Naive B cell (primary cell): Measurements from ENCODE around the gene LRRC46. TPM values are rescaled to one million over a fixed set of nuclear protein-coding genes. Genes with fewer than 3 reads are reported as not detected.
A peak's percentile ranks its signal among the peaks of the same experiment; 100 is the strongest.

Source experiments
- ATAC-seq, 2 donors: fragments of 150-1000 bp; cut with Tn5 transposase; 2 replicates each; pipeline ENCODE4 v1.10.0; 2021; ENCODE audit warnings: low read depth in 2 of 2, mild to moderate bottlenecking in 2 of 2, moderate library complexity in 2 of 2
- DNase-seq: peaks from one replicate; pipeline ENCODE4 v3.0.0; 2022
- H3K27ac Mint-ChIP-seq, 6 donors: one replicate each; pipeline ENCODE4 v1.8.0; 2020 to 2022; ENCODE audit warnings: mild to moderate bottlenecking in 6 of 6, mixed read lengths in 6 of 6, moderate library complexity in 5 of 6, inconsistent platforms in 2 of 6
- H3K27me3 Mint-ChIP-seq, 3 donors: one replicate each; pipeline ENCODE4 v1.8.0; 2021 to 2022; ENCODE audit warnings: mixed read lengths in 3 of 3, mild to moderate bottlenecking in 1 of 3
- H3K36me3 Mint-ChIP-seq, 2 donors: one replicate each; pipeline ENCODE4 v1.8.0; 2020 to 2022; ENCODE audit warnings: mixed read lengths in 2 of 2, inconsistent platforms in 1 of 2, mild to moderate bottlenecking in 1 of 2
- H3K4me1 Mint-ChIP-seq, 3 donors: one replicate each; pipeline ENCODE4 v1.8.0; 2020 to 2022; ENCODE audit warnings: mixed read lengths in 3 of 3, inconsistent platforms in 1 of 3, mild to moderate bottlenecking in 1 of 3, moderate library complexity in 1 of 3
- H3K4me3 Mint-ChIP-seq, 8 donors: one replicate each; pipeline ENCODE4 v1.8.0; 2020 to 2022; ENCODE audit warnings: mild to moderate bottlenecking in 8 of 8, mixed read lengths in 8 of 8, moderate library complexity in 8 of 8, inconsistent platforms in 2 of 8
- H3K9me3 Mint-ChIP-seq, 7 donors: one replicate each; pipeline ENCODE4 v1.8.0; 2020 to 2022; ENCODE audit warnings: mixed read lengths in 7 of 7, mild to moderate bottlenecking in 5 of 7, inconsistent platforms in 2 of 7, moderate library complexity in 1 of 7
- polyA plus RNA-seq, 6 donors: library from polyadenylated mRNA; unstranded; fragments of 300-500 nt; fragmentation: Illumina TruSeq; gene quantifications; one replicate each; pipeline ENCODE4 v1.2.3, GENCODE V29; 2021; ENCODE audit warnings: low read depth in 6 of 6

The LRRC46 gene
- polyA plus RNA-seq, 6 donors from 2014 or later = 0.39 to 2.3 (median 1.0) TPM; not detected in 1

- Mint-ChIP-seq H3K4me3 (peak overlapping the region in 3 of 8 donors; percentile 39 to 97 (median 91)), H3K9me3 (no peaks in the 10 kb centered on the region), H3K4me1 (peaks cover 23 to 33% (median 28%) of the 10 kb centered on the region in 3 donors), H3K36me3 (peaks cover 2 to 19% of the 10 kb centered on the region in 2 donors), H3K27me3 (no peaks in the 10 kb centered on the region), H3K27ac (peak overlapping the region in 1 of 6 donors; percentile 6)
- no peak for ATAC-seq
- no peak for DNase-seq
These were observed 8.7 kb upstream of the LRRC46 start for GRCh38 chr17:47822785-47823184.

GRCh38 chr17:47823519-47823918, 8.0 kb upstream of the LRRC46 start:
- peaks cover 0 to 21% of the 10 kb centered on the region in 2 donors for H3K36me3 Mint-ChIP-seq
- peak overlapping the region in 1 of 6 donors; percentile 76 for H3K27ac Mint-ChIP-seq
- peak overlapping the region in 4 of 8 donors; percentile 29 to 74 (median 50) for H3K4me3 Mint-ChIP-seq
- peaks cover 23 to 33% (median 28%) of the 10 kb centered on the region in 3 donors for H3K4me1 Mint-ChIP-seq
- ATAC-seq = no peak
- H3K27me3 Mint-ChIP-seq = no peaks in the 10 kb centered on the region
- no peaks in the 10 kb centered on the region for H3K9me3 Mint-ChIP-seq
- no peak for DNase-seq

- Mint-ChIP-seq H3K4me3 (peak overlapping the region in 6 of 8 donors; percentile 84 to 97 (median 95)), H3K27ac (peak overlapping the region in 3 of 6 donors; percentile 42 to 72 (median 69)), H3K36me3 (peaks cover 0 to 16% of the 10 kb centered on the region in 2 donors), H3K27me3 (no peaks in the 10 kb centered on the region), H3K9me3 (no peaks in the 10 kb centered on the region), H3K4me1 (peaks cover 21 to 33% (median 30%) of the 10 kb centered on the region in 3 donors)
- ATAC-seq (no peak), DNase-seq (no peak)
These were observed 1.6 kb upstream of the LRRC46 start for GRCh38 chr17:47829870-47830269.

GRCh38 chr17:47830396-47831002, 971 bp upstream of the LRRC46 start:
- Mint-ChIP-seq H3K9me3 (no peaks in the 10 kb centered on the region), H3K27me3 (no peaks in the 10 kb centered on the region)

GRCh38 chr17:47831934-47832327, 461 bp downstream of the LRRC46 start:
- H3K36me3 Mint-ChIP-seq = peaks cover 0 to 8% of the 10 kb centered on the region in 2 donors
- DNase-seq (peak; percentile 8), ATAC-seq (peak; percentile 4 to 16)
- H3K9me3 Mint-ChIP-seq = no peaks in the 10 kb centered on the region
- H3K27me3 Mint-ChIP-seq = no peaks in the 10 kb centered on the region
- peaks cover 17 to 39% (median 30%) of the 10 kb centered on the region in 3 donors for H3K4me1 Mint-ChIP-seq
- peak overlapping the region; percentile 91 to 98 (median 95) for H3K4me3 Mint-ChIP-seq
- H3K27ac Mint-ChIP-seq = peak overlapping the region; percentile 70 to 97 (median 94)

More at GRCh38 chr17:47830396-47831002, 971 bp upstream of the LRRC46 start:
- Mint-ChIP-seq H3K36me3 (peaks cover 0 to 11% of the 10 kb centered on the region in 2 donors), H3K27ac (peak overlapping the region in 3 of 6 donors; percentile 92 to 97 (median 97)), H3K4me3 (peak overlapping the region; percentile 91 to 98 (median 95)), H3K4me1 (peaks cover 21 to 34% (median 30%) of the 10 kb centered on the region in 3 donors)
- no peak for ATAC-seq
- DNase-seq = no peak

- Mint-ChIP-seq H3K36me3 (no peaks in the 10 kb centered on the region), H3K9me3 (no peaks in the 10 kb centered on the region), H3K27me3 (no peaks in the 10 kb centered on the region), H3K4me3 (peak overlapping the region in 2 of 8 donors; percentile 55 to 70), H3K27ac (peak overlapping the region in 2 of 6 donors; percentile 53 to 84), H3K4me1 (peaks cover 19 to 36% (median 32%) of the 10 kb centered on the region in 3 donors)
- no peak for DNase-seq
- no peak for ATAC-seq
These were observed 3.3 kb downstream of the LRRC46 start for GRCh38 chr17:47834756-47835155.

- H3K36me3 Mint-ChIP-seq = no peaks in the 10 kb centered on the region
- ATAC-seq (no peak), DNase-seq (no peak)
- no peak overlapping the region for H3K27ac Mint-ChIP-seq
- no peak overlapping the region for H3K4me3 Mint-ChIP-seq
- H3K27me3 Mint-ChIP-seq = no peaks in the 10 kb centered on the region
- H3K4me1 Mint-ChIP-seq = peaks cover 28 to 39% (median 28%) of the 10 kb centered on the region in 3 donors
- H3K9me3 Mint-ChIP-seq = no peaks in the 10 kb centered on the region
These were observed 5.1 kb downstream of the LRRC46 start for GRCh38 chr17:47836601-47837000.

- Mint-ChIP-seq H3K36me3 (no peaks in the 10 kb centered on the region), H3K4me3 (peak overlapping the region in 1 of 8 donors; percentile 35), H3K4me1 (peaks cover 20 to 31% (median 22%) of the 10 kb centered on the region in 3 donors), H3K27me3 (no peaks in the 10 kb centered on the region), H3K9me3 (no peaks in the 10 kb centered on the region), H3K27ac (peak overlapping the region in 1 of 6 donors; percentile 44)
- no peak for ATAC-seq
- no peak for DNase-seq
These were observed 6.0 kb downstream of the LRRC46 start for GRCh38 chr17:47837401-47838039.

GRCh38 chr17:47838636-47839035, 7.2 kb downstream of the LRRC46 start:
- DNase-seq = no peak
- Mint-ChIP-seq H3K27me3 (peaks cover 0 to 5% (median 0%) of the 10 kb centered on the region in 3 donors), H3K9me3 (no peaks in the 10 kb centered on the region), H3K4me1 (peaks cover 25 to 31% (median 27%) of the 10 kb centered on the region in 3 donors), H3K36me3 (no peaks in the 10 kb centered on the region), H3K27ac (no peak overlapping the region), H3K4me3 (peak overlapping the region in 2 of 8 donors; percentile 67 to 95)
- ATAC-seq = no peak

- H3K27me3 Mint-ChIP-seq = peaks cover 3 to 5% (median 3%) of the 10 kb centered on the region in 3 donors
- ATAC-seq = no peak
- no peaks in the 10 kb centered on the region for H3K36me3 Mint-ChIP-seq
- H3K4me3 Mint-ChIP-seq = peak overlapping the region in 4 of 8 donors; percentile 42 to 96 (median 81)
- DNase-seq = no peak
- no peak overlapping the region for H3K27ac Mint-ChIP-seq
- peaks cover 25 to 31% (median 27%) of the 10 kb centered on the region in 3 donors for H3K4me1 Mint-ChIP-seq
- H3K9me3 Mint-ChIP-seq = no peaks in the 10 kb centered on the region
These were observed 7.6 kb downstream of the LRRC46 start for GRCh38 chr17:47839071-47839470.

- Mint-ChIP-seq H3K27ac (peak overlapping the region in 1 of 6 donors; percentile 88), H3K36me3 (no peaks in the 10 kb centered on the region), H3K27me3 (peaks cover 14 to 15% (median 14%) of the 10 kb centered on the region in 3 donors), H3K9me3 (no peaks in the 10 kb centered on the region), H3K4me1 (peaks cover 23 to 25% (median 25%) of the 10 kb centered on the region in 3 donors), H3K4me3 (peak overlapping the region; percentile 93 to 100 (median 96))
- ATAC-seq = no peak
- no peak for DNase-seq
These were observed 8.7 kb downstream of the LRRC46 start for GRCh38 chr17:47840001-47840741.

GRCh38 chr17:47840742-47841487, 9.4 kb downstream of the LRRC46 start, which contains the start of gene SCRN2:
Gene SCRN2 (minus strand): TSS chr17:47841273. CDS start chr17:47840843, 430 bp downstream.
- H3K9me3 Mint-ChIP-seq = no peaks in the 10 kb centered on the region
- ATAC-seq = peak; percentile 87 to 89
- H3K27me3 Mint-ChIP-seq = peaks cover 22% of the 10 kb centered on the region in 3 donors
- peaks cover 18 to 25% (median 25%) of the 10 kb centered on the region in 3 donors for H3K4me1 Mint-ChIP-seq
- H3K27ac Mint-ChIP-seq = peak within 1 kb of the TSS; percentile 39 to 88 (median 80)
- H3K36me3 Mint-ChIP-seq = no peaks in the 10 kb centered on the region
- H3K4me3 Mint-ChIP-seq = peak within 1 kb of the TSS; percentile 93 to 100 (median 96)
- DNase-seq = peak; percentile 84
